NCI-H2196 (cell line): ENCODE results near the gene ATP5ME.

Source experiments
- DNase-seq: peaks from one replicate; lab custom pipeline; 2025; ENCODE audit not compliant: unreplicated experiment; lab: John Stamatoyannopoulos, UW

The ATP5ME gene

DNA sequence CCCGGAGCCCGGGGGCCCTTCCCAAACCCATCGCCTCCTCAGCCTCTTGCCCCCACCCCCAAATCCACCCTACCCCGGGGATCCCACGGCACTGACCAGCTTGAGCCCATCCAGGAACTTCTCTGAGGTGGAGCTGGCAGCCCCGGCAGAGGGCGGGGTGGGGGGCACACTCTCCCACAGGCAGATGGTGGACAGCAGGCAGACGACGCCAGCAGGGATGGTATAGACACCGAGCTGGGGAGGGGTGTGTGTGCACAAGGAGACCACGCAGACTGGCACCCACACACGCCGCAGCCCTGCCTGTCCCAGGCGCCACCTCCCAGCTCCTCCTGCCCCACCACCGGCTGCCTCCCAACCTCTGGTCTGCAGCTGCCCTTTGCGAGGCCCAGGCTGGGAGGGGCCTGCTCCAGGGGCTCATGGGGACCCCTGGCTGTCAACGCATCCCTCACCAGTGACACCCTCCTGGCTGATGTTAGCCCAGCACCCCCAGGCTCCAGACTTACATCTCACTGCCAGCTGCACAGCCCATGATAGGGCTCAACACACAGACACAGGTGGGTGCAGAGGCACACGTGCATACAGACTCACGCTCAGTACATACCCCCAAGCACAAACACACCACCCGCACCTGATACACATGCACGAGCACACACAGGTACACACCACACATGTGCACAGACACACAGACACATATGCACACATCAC lies 10.7 kb upstream of the ATP5ME start:
- no peak for DNase-seq

DNA sequence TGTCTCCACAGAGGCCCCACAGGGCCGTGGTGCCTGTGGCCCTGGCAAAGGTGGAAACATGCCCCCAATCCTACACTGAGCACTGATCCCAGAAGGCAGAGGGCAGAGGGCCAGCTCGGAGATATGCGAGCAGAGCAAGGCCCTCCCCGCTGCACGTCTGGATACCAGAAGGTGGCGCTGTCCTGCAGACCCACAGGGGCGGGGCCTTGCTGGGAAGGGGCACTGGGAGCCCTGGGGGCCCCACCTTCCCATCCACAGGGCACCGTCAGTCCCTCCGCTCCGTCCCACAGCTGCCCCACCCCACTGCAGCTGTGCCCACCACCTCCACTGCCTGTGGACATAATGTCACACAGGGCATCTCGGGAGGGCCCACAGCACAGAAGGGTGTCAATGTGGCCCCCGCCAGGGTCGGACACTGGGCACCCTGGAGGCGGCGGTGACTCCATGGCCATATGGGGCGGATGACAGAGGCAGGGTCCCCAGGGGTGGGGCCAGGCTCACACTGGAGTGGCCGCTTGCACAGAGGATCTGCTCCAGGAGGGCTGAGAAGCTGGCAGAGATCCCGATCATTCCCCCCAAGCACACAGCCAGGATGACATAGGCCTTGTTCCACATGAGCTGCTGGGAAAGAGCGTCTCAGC lies 10.0 kb upstream of the ATP5ME start:
- peak; percentile 68 for DNase-seq

- no peak for DNase-seq
Measured at GRCh38 chr4:683247-683897, 9.3 kb upstream of the ATP5ME start.

DNA sequence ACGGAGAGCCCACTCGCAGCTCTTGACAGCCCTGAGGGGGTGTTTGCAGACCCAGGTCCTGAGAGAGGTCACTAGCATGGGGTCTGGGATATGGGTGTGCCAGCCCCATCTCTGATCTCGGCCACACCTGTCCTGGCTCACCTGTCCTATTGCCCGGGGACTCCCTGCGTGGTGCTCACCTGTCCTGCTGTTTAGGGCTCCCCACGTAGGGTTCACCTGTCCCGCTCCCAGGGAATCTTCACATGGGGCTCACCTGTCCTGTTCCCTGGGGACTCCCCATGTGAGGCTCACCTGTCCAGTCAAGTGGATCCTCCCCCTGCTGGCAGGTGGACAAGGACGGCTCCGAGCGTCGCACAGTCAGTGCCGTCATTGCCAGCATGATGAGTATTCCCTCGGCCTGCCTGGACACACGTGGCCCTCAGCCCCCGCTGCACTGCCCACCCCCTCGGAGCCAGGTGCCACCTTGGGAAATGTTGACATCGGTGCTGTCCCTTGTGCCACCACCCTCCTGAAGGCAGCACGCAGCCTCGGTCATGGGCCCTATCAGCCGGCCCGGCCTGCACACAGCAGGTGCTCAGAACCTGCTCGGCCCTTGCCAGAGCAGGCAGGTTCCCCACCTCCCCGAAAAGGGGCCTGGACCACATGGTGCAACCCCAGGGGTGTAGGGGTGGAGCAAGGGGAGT lies 8.6 kb upstream of the ATP5ME start:
- no peak for DNase-seq

DNA sequence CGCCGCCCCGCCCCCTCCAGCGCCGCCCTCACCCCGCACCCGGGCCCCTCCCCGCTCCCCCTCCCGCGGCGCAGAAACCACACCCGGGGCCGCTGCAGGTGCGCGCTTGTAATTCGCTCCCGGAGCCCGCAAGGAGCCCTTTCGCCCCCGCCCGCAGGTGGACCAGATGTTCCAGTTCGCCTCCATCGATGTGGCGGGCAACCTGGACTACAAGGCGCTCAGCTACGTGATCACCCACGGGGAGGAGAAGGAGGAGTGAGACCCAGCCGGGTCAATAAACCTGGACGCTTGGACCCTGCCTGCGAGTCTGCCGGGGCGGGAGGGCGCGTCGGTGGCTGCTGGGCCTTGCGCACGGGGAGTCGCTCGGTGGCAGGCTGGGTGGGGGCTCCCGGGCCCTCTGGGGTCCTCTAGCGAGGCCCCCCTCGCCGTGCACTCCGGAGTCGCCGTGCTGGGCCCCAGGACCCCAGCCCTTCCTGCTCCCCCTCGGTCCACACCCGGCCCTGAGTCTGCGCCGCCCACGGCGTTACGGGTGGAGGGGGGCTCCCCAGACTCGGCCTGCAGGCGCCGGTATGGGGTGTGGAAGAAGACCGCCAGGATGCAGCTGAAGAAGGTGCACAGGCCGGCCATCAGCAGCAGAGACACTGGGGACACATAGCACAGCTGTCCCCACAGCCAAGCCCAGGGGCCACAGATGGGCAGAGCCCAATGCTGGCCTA lies 7.8 kb upstream of the ATP5ME start:
- DNase-seq: peak; percentile 76

- peak; percentile 14 for DNase-seq
Measured at GRCh38 chr4:680928-681645, 7.0 kb upstream of the ATP5ME start.

GRCh38 chr4:680551-680927 lies 6.5 kb upstream of the ATP5ME start:
- no peak for DNase-seq

- DNase-seq: no peak
Measured at GRCh38 chr4:680091-680490, 6.0 kb upstream of the ATP5ME start.

DNA sequence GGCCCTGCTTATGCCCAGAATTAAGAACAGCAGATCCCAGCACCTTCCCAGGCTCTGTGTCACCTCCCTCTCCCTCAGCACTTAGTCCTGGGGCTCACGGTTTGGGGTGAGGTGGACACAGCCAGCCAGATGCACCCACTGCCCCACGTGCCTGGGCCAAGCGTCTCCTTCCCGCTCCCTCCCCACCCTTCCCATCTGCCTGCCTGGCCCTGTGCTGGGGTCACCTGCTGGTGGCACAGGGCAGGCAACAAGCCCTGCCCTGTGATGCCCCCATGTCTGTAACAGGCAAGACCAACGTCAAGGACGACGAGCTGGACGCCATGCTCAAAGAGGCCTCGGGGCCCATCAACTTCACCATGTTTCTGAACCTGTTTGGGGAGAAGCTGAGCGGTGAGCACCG lies 5.6 kb upstream of the ATP5ME start:
- DNase-seq: no peak

DNA sequence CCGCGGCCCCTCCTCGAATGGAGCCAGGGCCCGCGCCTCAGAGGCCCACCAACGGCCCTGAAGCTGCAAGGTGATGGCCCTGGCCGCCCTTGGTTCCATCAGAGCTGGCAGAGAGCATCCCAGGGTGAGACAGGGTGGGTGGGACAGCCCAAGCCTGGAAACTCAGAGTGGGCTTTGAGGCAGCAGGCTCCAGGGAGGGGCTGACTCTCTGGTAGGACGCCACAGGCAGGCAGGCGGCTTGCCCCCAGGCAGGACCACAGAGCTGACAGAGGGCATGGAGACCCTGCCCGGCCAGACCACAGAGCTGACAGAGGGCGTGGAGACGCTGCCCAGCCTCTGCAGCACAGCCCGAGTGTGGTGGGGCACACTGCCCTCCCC lies 5.0 kb upstream of the ATP5ME start:
- no peak for DNase-seq

- no peak for DNase-seq
Measured at GRCh38 chr4:678331-679103, 4.4 kb upstream of the ATP5ME start.

- no peak for DNase-seq
Measured at GRCh38 chr4:677431-678293, 3.6 kb upstream of the ATP5ME start.

DNA sequence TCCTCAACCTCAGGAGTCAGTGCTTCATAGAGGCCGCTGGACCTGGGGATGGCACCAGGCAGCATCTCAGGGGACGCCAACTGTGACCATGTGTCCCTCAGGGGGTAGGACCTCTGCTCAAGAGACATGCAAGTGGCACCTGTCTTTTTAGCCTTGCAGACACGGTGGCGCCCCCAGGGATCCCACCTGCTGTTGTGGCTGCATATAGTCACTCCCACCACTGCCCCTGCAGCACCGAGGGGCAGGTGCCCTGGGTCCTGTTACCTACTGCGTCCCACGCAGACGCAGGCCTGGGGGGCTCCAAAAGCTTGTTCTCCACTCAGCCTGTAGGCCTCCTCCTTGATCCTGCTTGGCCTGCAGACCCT lies 2.8 kb upstream of the ATP5ME start:
- no peak for DNase-seq

DNA sequence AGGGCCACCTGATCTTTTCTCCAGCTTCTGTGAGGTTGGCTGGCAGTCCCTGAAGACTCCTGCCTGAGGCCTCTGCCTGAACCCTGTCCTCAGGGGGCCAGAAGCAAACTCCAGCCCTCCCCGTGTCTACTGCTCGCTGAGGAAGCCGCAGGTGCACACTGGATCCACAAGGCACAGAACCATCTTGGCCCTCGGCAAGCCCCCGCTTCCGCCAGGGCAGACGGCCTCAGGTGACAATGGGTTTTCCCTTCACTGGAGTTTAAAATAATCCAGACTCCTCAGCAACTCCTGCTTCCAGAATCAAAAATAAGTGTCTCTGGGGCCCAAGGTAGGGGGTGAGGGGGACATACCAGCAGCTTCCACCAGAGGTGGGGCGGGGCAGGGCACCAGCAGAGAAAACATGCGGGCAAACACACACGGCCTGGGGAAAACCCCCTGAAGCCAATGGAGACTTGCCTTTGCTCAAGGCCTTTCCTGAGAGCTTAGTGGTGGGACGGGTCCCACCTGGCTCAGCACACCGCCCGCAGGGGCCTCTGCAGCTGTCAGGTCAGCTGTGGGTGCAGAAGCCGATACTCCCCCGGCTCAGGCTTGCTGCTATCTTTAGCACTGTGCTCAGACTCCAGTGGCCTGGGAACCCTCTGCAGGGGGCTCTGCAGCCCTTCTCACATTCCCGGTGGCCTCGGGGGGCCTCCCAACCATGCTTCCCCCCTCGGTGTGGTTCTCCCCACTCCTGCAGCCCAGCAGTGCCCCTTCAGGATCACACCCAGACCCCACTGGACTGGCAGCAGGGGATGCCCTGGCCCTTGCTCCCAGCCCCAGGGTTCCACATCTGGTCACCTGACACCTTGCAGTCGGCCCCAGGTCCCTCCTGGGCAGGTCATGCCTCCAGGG lies 2.1 kb upstream of the ATP5ME start:
- DNase-seq: no peak

DNA sequence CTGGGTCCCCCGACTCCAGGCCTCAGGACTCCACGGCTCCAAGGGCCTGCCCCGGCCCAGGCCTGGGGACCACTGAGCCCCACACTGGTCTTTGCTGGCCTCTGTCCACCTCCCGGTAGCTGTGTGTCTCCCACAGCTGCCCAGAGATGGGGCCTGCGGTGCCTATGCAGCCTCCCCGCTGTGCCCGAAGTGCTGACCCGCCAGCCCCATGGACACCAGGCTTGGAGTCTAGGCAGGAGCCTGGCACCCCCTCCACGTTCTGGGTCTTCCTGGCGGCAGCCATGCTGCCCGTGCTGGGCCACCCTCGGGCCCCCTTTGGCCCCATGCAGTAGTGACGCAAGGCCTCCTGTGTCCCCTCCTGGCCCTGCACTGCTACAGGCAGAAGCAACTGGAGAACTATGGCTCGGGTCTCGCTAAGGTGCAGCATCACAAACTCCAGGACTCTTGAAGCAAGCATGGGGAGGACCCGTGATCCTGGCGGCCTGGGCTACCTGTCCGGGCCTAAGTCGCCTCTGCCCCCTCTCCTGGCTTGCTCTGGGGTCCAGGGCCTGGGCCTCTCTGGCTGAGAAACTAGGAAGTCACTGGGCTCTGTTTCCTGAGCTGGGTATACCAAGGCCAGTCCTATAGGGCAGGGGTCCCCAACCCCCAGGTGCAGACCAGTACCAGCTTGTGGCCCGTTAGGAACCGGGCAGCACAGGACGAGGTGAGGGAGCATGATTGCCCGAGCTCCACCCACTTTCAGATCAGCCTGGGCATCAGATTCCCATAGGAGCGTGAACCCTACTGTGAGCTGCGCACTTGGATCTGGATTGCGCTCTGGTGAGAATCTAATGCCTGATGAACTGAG lies 1.2 kb upstream of the ATP5ME start:
- DNase-seq: no peak

GRCh38 chr4:673349-674091 lies 556 bp downstream of the ATP5ME start:
- DNase-seq: peak; percentile 20
